ENCODE data around the gene PARP9. TPM values are rescaled to one million over a fixed set of nuclear protein-coding genes. Genes with fewer than 3 reads are reported as not detected.
"Not testable (repeated sequence)": the region's sequence is repeated elsewhere in the genome, so short reads cannot be mapped to it uniquely, and the experiment has no call there.

PARP9 gene
- total RNA-seq, 2 experiments from 2014 or later = 11.4 to 11.5 TPM

GRCh38 chr3:122577409-122578031, 13.4 kb upstream of the PARP9 start, which contains the start of gene PARP15:
TSS of gene PARP15 (plus strand) at chr3:122577650. CDS start at chr3:122577668, 18 bp downstream.
- CTCF ChIA-PET = interaction anchor here (1.0 kb wide), 1 partner anchor 51 kb away, joined by 3 read pairs; no protein-coding TSS in a partner anchor
- POLR2A ChIA-PET = interaction anchor here (1.3 kb wide), 1 partner anchor 13 kb away, joined by 4 read pairs; the partner anchor contains the start of genes DTX3L and PARP9

GRCh38 chr3:122576174-122576940, 12.3 kb upstream of the PARP9 start:
- CTCF ChIA-PET = interaction anchor here (0.7 to 3.3 kb wide), 3 partner anchors 11 to 680 kb away, joined by 3 to 14 read pairs (median 9); partner anchors contain the start of genes DTX3L and PARP9
- POLR2A ChIA-PET = interaction anchor here (1.3 kb wide), 1 partner anchor 12 kb away, joined by 4 read pairs; the partner anchor contains the start of genes DTX3L and PARP9

GRCh38 chr3:122572940-122573412, 8.9 kb upstream of the PARP9 start:
- ChIA-PET CTCF (interaction anchor here (1.0 kb wide), 1 partner anchor 9 kb away, joined by 3 read pairs; the partner anchor contains the start of genes DTX3L and PARP9), POLR2A (no interaction called here)

GRCh38 chr3:122568755-122569154, 4.7 kb upstream of the PARP9 start:
- CTCF ChIA-PET = no interaction called here
- POLR2A ChIA-PET = no interaction called here

GRCh38 chr3:122568131-122568530, 4.0 kb upstream of the PARP9 start:
- POLR2A ChIA-PET = not testable (repeated sequence)
- CTCF ChIA-PET = interaction anchor here (1.0 kb wide), 1 partner anchor 108 kb away, joined by 3 read pairs; no protein-coding TSS in a partner anchor

GRCh38 chr3:122563717-122564025, 429 bp downstream of the PARP9 start:
- POLR2A ChIA-PET = interaction anchor here (1.1 to 1.5 kb wide), 3 partner anchors 14 to 117 kb away, joined by 4 to 14 read pairs (median 6); partner anchors contain the start of genes PARP14 and PARP15
- CTCF ChIA-PET = interaction anchor here (1.1 to 8.8 kb wide), 3 partner anchors 10 to 116 kb away, joined by 3 to 69 read pairs (median 22); partner anchors contain the start of gene PARP14

GRCh38 chr3:122562923-122563716, 980 bp downstream of the PARP9 start:
- ChIA-PET POLR2A (interaction anchor here (0.5 to 1.0 kb wide), 2 partner anchors 116 to 461 kb away, joined by 3 to 6 read pairs; no protein-coding TSS in a partner anchor), CTCF (interaction anchor here (8.8 kb wide), 1 partner anchor 116 kb away, joined by 69 read pairs; the partner anchor contains the start of gene PARP14)

- CTCF ChIA-PET = interaction anchor here (8.8 kb wide), 1 partner anchor 118 kb away, joined by 69 read pairs; the partner anchor contains the start of gene PARP14
- POLR2A ChIA-PET = no interaction called here
These were observed 3.4 kb downstream of the PARP9 start for GRCh38 chr3:122560680-122561079.

GRCh38 chr3:122559906-122560305, 4.2 kb downstream of the PARP9 start:
- ChIA-PET CTCF (interaction anchor here (0.8 to 8.8 kb wide), 2 partner anchors 67 to 119 kb away, joined by 4 to 69 read pairs; partner anchors contain the start of gene PARP14), POLR2A (no interaction called here)

GRCh38 chr3:122558605-122559004, 5.5 kb downstream of the PARP9 start:
- ChIA-PET POLR2A (no interaction called here), CTCF (interaction anchor here (8.8 kb wide), 1 partner anchor 121 kb away, joined by 69 read pairs; the partner anchor contains the start of gene PARP14)

- POLR2A ChIA-PET = no interaction called here
- CTCF ChIA-PET = interaction anchor here (8.8 kb wide), 1 partner anchor 122 kb away, joined by 69 read pairs; the partner anchor contains the start of gene PARP14
These were observed 6.7 kb downstream of the PARP9 start for GRCh38 chr3:122557356-122557755.

- POLR2A ChIA-PET = no interaction called here
- CTCF ChIA-PET = interaction anchor here (8.8 kb wide), 1 partner anchor 124 kb away, joined by 69 read pairs; the partner anchor contains the start of gene PARP14
These were observed 8.6 kb downstream of the PARP9 start for GRCh38 chr3:122555275-122556071.

GRCh38 chr3:122553171-122553570, 10.9 kb downstream of the PARP9 start:
- ChIA-PET POLR2A (no interaction called here), CTCF (no interaction called here)

- POLR2A ChIA-PET = no interaction called here
These were observed 15.5 kb downstream of the PARP9 start for GRCh38 chr3:122548619-122549018.

GRCh38 chr3:122548076-122548475, 16.0 kb downstream of the PARP9 start:
- ChIA-PET CTCF (no interaction called here), POLR2A (no interaction called here)

More at GRCh38 chr3:122548619-122549018, 15.5 kb downstream of the PARP9 start:
- CTCF ChIA-PET = no interaction called here

GRCh38 chr3:122546151-122546550, 17.9 kb downstream of the PARP9 start:
- ChIA-PET POLR2A (no interaction called here), CTCF (interaction anchor here (1.1 to 1.4 kb wide), 2 partner anchors 14 to 38 kb away, joined by 3 read pairs; no protein-coding TSS in a partner anchor)

- ChIA-PET CTCF (no interaction called here), POLR2A (no interaction called here)
These were observed 25.1 kb downstream of the PARP9 start for GRCh38 chr3:122538956-122539490.

- CTCF ChIA-PET = interaction anchor here (1.1 kb wide), 1 partner anchor 142 kb away, joined by 4 read pairs; no protein-coding TSS in a partner anchor
- POLR2A ChIA-PET = no interaction called here
These were observed 27.5 kb downstream of the PARP9 start for GRCh38 chr3:122536632-122537001.

Measured in activated CD8-positive, alpha-beta memory T cell treated with anti-CD3 and anti-CD28 coated beads for 36 hours (primary cell).